DMS53 treated with DMSO at 0.1 percent for 48 hours (cell line): Measurements from ENCODE around the gene SPATA22.
"Not testable (repeated sequence)": the region's sequence is repeated elsewhere in the genome, so short reads cannot be mapped to it uniquely, and the experiment has no call there.

Experiments used
- DNase-seq: peaks from one replicate; lab custom pipeline; 2025; ENCODE audit not compliant: unreplicated experiment; lab: John Stamatoyannopoulos, UW

SPATA22 gene

DNA sequence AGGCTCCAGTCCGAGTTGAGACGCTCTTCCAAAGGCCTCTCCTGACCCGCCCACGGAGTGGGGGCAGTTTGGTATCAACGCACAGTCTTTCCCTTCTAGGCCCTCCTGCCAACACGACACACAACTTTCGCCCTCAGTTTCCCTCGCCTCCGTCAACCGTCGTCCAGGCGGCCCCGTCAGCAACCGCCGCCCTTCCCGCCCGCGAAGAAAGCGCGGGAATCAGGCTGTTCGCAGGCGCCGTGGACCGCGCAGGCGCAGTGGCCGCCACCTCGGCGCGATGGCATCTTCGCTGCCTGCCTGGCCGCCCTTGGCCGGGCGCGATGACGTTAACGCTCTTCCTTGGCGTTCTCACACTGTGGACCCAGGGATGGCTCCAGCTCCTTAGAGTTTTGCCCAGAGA is at the start of gene SPATA22:
TSS of gene SPATA22 (minus strand) at position 221 of the 400 bp plus-strand sequence. CDS start 2,494 bp downstream, outside the sequence.
- no peak for DNase-seq

DNA sequence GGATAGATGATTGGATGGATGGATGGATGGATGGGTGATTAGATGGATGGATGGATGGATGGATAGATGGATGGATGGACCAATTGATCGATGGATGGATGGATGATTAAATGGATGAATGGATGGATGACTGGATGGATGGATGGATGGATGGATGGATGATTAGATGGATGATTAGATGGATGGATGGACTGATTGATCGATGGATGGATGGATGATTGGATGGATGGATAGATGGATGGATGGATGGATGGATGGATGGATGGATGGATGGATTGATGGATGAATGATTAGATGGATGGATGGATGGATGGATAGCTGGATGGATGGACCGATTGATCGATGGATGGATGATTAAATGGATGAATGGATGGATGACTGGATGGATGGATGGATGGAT is 47.9 kb upstream of the SPATA22 start:
- DNase-seq, result not testable (repeated sequence)

DNA sequence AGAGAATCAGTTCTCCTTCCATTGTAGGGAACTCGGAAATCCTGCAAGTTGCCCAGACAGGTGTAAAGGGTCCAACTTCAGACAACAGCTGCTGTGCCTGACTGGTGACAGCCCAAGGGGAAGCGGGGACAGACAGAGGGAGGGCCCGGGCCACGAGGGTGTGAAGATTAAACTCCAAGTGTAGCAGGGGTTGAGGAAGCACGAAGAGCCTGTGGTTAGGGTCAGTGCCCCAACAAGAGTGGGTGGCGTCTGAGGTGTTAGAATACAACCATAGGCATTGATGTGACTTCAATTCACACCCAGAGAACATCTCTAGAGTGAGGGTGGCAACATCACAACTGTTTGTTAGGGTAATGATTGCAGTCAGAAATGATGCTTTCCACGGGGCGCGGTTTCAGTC is 43.3 kb upstream of the SPATA22 start:
- DNase-seq, result no peak

GRCh38 chr17:3514167-3514566 is 42.5 kb upstream of the SPATA22 start:
- DNase-seq, result not testable (repeated sequence)

GRCh38 chr17:3513305-3514035 is 41.9 kb upstream of the SPATA22 start:
- no peak for DNase-seq

DNA sequence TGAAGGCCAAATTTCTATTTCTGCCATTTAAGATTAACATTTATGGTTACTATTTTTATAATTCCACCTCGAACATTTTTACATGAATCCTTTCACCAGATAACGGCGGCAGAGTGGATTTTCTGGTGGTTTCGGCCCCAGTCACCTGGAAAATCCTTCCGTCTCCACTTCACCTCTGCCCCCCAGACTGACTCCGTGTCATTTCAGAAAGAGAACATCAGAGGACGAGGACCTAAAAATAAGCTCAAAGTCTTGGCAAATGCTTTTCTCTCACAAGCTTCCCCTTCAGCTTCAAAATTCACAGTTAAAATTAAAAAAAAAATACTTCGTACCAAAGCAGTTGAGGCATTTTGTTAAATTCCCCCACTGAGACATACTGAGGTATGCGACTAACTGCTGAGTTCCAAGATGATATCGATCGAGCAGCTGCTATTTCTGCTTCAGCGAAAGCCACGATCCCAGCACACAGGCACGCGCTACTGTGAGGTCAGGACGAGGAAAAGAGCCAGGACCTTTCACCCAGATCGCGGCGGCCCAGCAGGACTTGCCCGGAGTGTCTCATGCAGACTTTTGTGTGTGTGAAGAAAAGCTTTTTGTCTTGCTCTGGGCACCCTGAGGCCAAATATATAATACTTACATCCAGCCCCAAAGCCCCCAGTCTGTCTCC is 41.0 kb upstream of the SPATA22 start:
- no peak for DNase-seq

- no peak for DNase-seq
Observed at GRCh38 chr17:3511852-3512504, 40.4 kb upstream of the SPATA22 start.

GRCh38 chr17:3510090-3510489 is 38.5 kb upstream of the SPATA22 start:
- no peak for DNase-seq

DNA sequence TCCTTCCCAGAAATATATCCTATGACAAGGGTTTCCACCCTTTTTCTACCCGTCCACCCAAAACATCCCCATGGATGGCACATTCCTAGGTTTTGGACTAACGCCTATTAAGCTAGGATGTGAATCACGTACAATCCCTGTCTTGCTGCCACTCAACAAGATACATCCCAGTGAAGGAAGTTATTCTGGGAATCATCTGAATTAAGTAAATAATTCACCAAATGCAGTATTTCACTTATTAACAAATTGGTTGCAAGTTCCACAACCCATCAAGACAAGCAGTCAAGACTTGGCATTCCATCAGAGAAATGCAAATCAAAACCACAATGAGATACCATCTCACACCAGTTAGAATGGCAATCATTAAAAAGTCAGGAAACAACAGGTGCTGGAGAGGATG is 36.2 kb upstream of the SPATA22 start:
- no peak for DNase-seq

- DNase-seq, result no peak
Observed at GRCh38 chr17:3507071-3507470, 35.5 kb upstream of the SPATA22 start.

GRCh38 chr17:3506054-3506453 is 34.4 kb upstream of the SPATA22 start:
- DNase-seq, result no peak

- no peak for DNase-seq
Observed at GRCh38 chr17:3505008-3505407, 33.4 kb upstream of the SPATA22 start.

DNA sequence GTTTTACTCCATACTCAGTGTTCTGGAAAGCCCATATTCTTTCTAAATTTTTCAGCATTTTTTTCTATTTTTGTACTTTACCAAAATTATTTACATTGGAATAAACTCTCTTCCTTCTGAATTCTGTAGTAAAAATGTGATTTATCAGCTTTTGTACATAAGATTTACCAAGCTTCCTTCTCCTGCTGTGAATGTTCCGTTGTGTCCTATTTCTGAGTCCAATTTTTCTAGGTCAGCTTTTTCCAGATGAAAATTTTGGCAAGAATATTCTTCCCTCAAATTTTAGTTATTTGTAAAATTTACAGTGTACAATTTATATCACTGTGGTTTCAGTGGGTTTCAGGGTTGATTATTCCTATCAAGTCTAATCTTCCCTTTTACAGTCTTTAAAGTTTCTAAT is 31.7 kb upstream of the SPATA22 start:
- DNase-seq, result no peak

GRCh38 chr17:3502466-3502865 is 30.8 kb upstream of the SPATA22 start:
- DNase-seq, result no peak

DNA sequence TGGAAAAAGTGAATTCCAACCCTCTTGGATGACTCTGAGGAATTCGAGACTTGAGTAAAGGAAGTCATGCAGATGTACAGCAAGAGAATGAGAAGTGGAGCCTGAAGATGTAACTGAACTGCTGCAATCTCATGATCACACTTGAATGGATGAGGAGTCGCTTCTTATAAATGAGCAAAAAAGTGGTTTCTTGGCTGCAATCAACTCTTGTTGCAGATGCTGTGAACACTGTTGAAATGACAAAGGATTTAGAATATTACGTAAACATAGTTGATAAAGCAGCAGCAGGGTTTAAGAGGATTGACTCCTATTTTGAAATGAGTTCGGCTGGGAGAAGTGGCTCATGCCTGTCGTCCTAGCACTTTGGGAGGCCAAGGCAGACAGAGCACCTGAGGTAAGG is 29.7 kb upstream of the SPATA22 start:
- no peak for DNase-seq

DNA sequence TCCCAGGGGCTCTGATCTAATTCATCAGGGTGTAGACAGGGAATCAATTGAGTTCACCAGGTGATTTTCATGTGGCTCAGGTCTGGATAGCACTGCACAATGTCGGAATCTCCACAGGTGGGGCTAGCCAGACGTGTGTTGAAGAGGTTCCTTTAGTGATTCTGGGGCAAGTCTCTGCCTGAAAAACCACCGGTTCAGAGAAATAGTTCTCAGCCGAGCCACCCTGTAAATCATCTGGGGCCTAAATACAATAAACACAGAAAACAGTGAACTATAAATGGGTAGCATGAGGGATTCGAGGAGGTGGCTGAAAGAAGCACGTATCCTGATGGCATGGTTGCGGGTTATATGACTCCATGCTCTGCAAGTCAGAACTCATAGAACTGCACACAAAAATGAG is 25.5 kb upstream of the SPATA22 start:
- no peak for DNase-seq

- DNase-seq, result no peak
Observed at GRCh38 chr17:3485481-3486068, 14.0 kb upstream of the SPATA22 start.

GRCh38 chr17:3482852-3483251 is 11.2 kb upstream of the SPATA22 start:
- no peak for DNase-seq

- no peak for DNase-seq
Observed at GRCh38 chr17:3479988-3480387, 8.4 kb upstream of the SPATA22 start.

DNA sequence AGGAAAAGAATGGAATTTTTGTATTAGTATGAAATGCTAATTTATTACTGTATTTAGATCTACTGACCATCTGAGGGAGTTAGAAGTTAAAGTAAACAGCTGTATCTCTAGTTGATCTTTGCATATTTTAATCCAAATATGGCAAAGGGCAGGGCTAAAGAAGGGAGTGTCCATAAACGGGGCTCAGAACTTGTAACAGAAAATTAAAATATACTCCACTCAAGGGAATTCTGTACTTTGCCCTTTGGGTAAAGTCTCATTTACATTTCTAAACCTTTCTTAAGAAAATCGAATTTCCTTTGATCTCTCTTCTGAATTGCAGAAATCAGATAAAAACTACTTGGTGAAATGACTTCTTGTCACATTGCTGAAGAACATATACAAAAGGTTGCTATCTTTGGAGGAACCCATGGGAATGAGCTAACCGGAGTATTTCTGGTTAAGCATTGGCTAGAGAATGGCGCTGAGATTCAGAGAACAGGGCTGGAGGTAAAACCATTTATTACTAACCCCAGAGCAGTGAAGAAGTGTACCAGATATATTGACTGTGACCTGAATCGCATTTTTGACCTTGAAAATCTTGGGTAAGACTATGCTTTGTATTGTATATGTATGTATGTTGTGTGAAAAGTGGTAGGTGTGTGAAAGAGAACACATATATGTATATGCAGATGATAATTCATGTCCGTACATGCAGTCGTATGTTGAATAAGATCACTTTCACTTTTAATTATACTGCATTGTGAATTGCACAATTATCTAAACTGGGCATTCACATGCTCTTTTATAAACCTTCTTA is 4.4 kb upstream of the SPATA22 start, which contains the start of gene ASPA:
TSS of gene ASPA (plus strand) at position 186 of the 799 bp plus-strand sequence. CDS start at position 349, 163 bp downstream.
- no peak for DNase-seq

GRCh38 chr17:3475251-3475685 is 3.6 kb upstream of the SPATA22 start:
- no peak for DNase-seq
